HG03442 (cell line): ENCODE results near the gene DPH6.
"Not testable (repeated sequence)": the region's sequence is repeated elsewhere in the genome, so short reads cannot be mapped to it uniquely, and the experiment has no call there.

Experiments used
- ATAC-seq: cut with Tn5 transposase; IDR thresholded peaks from one replicate; pipeline ENCODE4 v1.9.1; 2021; ENCODE audit warnings: mild to moderate bottlenecking, moderate library complexity; ENCODE audit not compliant: unreplicated experiment

Gene DPH6

GRCh38 chr15:35441279-35441678, 104.7 kb downstream of the DPH6 start:
- ATAC-seq = not testable (repeated sequence)

- no peak for ATAC-seq
Measured at GRCh38 chr15:35440265-35440664, 105.7 kb downstream of the DPH6 start.

- no peak for ATAC-seq
Measured at GRCh38 chr15:35439291-35439690, 106.7 kb downstream of the DPH6 start.

- ATAC-seq = no peak
Measured at GRCh38 chr15:35437157-35437556, 108.8 kb downstream of the DPH6 start.

GRCh38 chr15:35436422-35436821, 109.5 kb downstream of the DPH6 start:
- no peak for ATAC-seq

- ATAC-seq = no peak
Measured at GRCh38 chr15:35431281-35431680, 114.7 kb downstream of the DPH6 start.

GRCh38 chr15:35430301-35430700, 115.7 kb downstream of the DPH6 start:
- ATAC-seq = no peak

- ATAC-seq = no peak
Measured at GRCh38 chr15:35427496-35427895, 118.5 kb downstream of the DPH6 start.

- no peak for ATAC-seq
Measured at GRCh38 chr15:35427091-35427490, 118.9 kb downstream of the DPH6 start.

GRCh38 chr15:35410775-35411174, 135.2 kb downstream of the DPH6 start:
- ATAC-seq = no peak

GRCh38 chr15:35399901-35400300, 146.1 kb downstream of the DPH6 start:
- ATAC-seq = no peak

- no peak for ATAC-seq
Measured at GRCh38 chr15:35397027-35397426, 148.9 kb downstream of the DPH6 start.

- no peak for ATAC-seq
Measured at GRCh38 chr15:35394416-35394815, 151.5 kb downstream of the DPH6 start.

- ATAC-seq = no peak
Measured at GRCh38 chr15:35393398-35393797, 152.6 kb downstream of the DPH6 start.

GRCh38 chr15:35391408-35391984, 154.5 kb downstream of the DPH6 start:
- not testable (repeated sequence) for ATAC-seq

- no peak for ATAC-seq
Measured at GRCh38 chr15:35383506-35383905, 162.5 kb downstream of the DPH6 start.

- no peak for ATAC-seq
Measured at GRCh38 chr15:35381328-35381727, 164.6 kb downstream of the DPH6 start.

- no peak for ATAC-seq
Measured at GRCh38 chr15:35379972-35380371, 166.0 kb downstream of the DPH6 start.

GRCh38 chr15:35378454-35378853, 167.5 kb downstream of the DPH6 start:
- not testable (repeated sequence) for ATAC-seq

- ATAC-seq = no peak
Measured at GRCh38 chr15:35376707-35377106, 169.3 kb downstream of the DPH6 start.

GRCh38 chr15:35374661-35375060, 171.3 kb downstream of the DPH6 start:
- ATAC-seq = no peak

- no peak for ATAC-seq
Measured at GRCh38 chr15:35362195-35362829, 183.7 kb downstream of the DPH6 start.

GRCh38 chr15:35358824-35359223, 187.1 kb downstream of the DPH6 start:
- no peak for ATAC-seq
